GM12891 (cell line): Measurements from ENCODE around the gene COPS7A.

Experiments used
- PAX5 ChIP-seq: IDR thresholded peaks from 2 replicates; pipeline ENCODE4 v1.6.1; 2011; ENCODE audit warnings: low read length, moderate library complexity, mild to moderate bottlenecking; ENCODE audit not compliant: insufficient read depth, severe bottlenecking
- POLR2A ChIP-seq: IDR thresholded peaks from 2 replicates; pipeline ENCODE4 v1.6.1; 2011; ENCODE audit warnings: low read depth, low read length, control low read depth
- POLR2AphosphoS5 ChIP-seq: IDR thresholded peaks from 2 replicates; pipeline ENCODE4 v1.6.1; 2011; ENCODE audit warnings: low read depth, low read length, control low read depth
- POU2F2 ChIP-seq: IDR thresholded peaks from 2 replicates; pipeline ENCODE4 v1.6.1; 2011; ENCODE audit warnings: low read depth, mild to moderate bottlenecking, control low read depth, low read length, moderate library complexity
- SPI1 ChIP-seq: IDR thresholded peaks from 2 replicates; pipeline ENCODE4 v1.6.1; 2011; ENCODE audit warnings: low read depth, low read length, control low read depth
- TAF1 ChIP-seq: IDR thresholded peaks from 2 replicates; pipeline ENCODE4 v1.6.1; 2011; ENCODE audit warnings: low read depth, low read length, control low read depth

GRCh38 chr12:6730169-6730568 is 6.3 kb downstream of the COPS7A start:
- TF ChIP-seq POLR2A = no peak
- no peak for TF ChIP-seq SPI1
- TF ChIP-seq POLR2AphosphoS5 = no peak
- TF ChIP-seq TAF1 = no peak
- no peak for TF ChIP-seq PAX5
- TF ChIP-seq POU2F2 = no peak
